Ectodermal cell (in vitro differentiated cells): ENCODE results near the gene DNA2.
"Not testable (repeated sequence)": the region's sequence is repeated elsewhere in the genome, so short reads cannot be mapped to it uniquely, and the experiment has no call there.

Experiments
- H3K27ac ChIP-seq: 2 replicates; pipeline ENCODE4 v1.7.0; 2013; ENCODE audit warnings: mild to moderate bottlenecking, low read depth, low read length; ENCODE audit not compliant: insufficient read depth, poor library complexity, severe bottlenecking
- H3K27me3 ChIP-seq: 2 replicates; pipeline ENCODE4 v1.7.0; 2013; ENCODE audit warnings: mild to moderate bottlenecking, low read length; ENCODE audit not compliant: insufficient read depth, control insufficient read depth, poor library complexity, severe bottlenecking
- H3K36me3 ChIP-seq: one replicate; pipeline ENCODE4 v1.7.0; 2013; ENCODE audit warnings: low read length; ENCODE audit not compliant: control insufficient read depth, insufficient read depth
- H3K4me1 ChIP-seq: one replicate; pipeline ENCODE4 v1.7.0; 2013; ENCODE audit warnings: low read length; ENCODE audit not compliant: control insufficient read depth, insufficient read depth
- H3K4me3 ChIP-seq: 2 replicates; pipeline ENCODE4 v1.7.0; 2013; ENCODE audit warnings: low read depth, low read length, control low read depth; ENCODE audit not compliant: insufficient read depth
- H3K9me3 ChIP-seq: 2 replicates; pipeline ENCODE4 v1.7.0; 2013; ENCODE audit warnings: mild to moderate bottlenecking, low read length, moderate library complexity; ENCODE audit not compliant: control insufficient read depth
- WGBS, 2 experiments: methylation state at CpG; one replicate each; pipeline ENCODE4 v1.1.7; 2013; ENCODE audit warnings: missing lambda C conversion rate in 2 of 2; 5-methylcytosine and 5-hydroxymethylcytosine counted together

DNA2 gene

DNA sequence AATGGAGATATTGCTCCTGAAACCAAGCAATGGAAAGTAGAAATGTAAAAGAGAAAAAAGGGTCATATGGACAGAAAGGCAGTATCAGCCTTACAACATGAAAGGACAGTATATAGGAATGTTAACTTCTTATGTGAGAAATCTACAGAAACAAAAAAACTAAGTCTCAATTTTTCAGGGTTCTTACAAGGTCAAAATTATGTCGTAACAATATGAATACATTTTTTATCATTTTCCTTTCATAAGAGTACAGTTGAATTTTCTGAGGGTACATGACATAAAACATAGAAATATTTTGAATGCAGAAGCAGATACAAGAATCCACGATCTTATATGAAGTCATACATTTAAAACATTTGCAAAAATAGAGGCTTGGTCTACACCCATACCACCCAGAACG is 10.7 kb downstream of the DNA2 start:
- 100% methylated on average over 2 of the region's 3 CpGs for WGBS, 2 experiments
- no peaks in the 10 kb centered on the region for H3K27me3 ChIP-seq
- H3K4me1 ChIP-seq = no peaks in the 10 kb centered on the region
- no peak overlapping the region for H3K27ac ChIP-seq
- H3K9me3 ChIP-seq = no peaks in the 10 kb centered on the region
- H3K4me3 ChIP-seq = no peak overlapping the region
- peaks cover 52% of the 10 kb centered on the region for H3K36me3 ChIP-seq

- H3K9me3 ChIP-seq, H3K4me1 ChIP-seq, H3K27me3 ChIP-seq, H3K27ac ChIP-seq, H3K4me3 ChIP-seq: not testable (repeated sequence)
- peaks cover 23% of the 10 kb centered on the region for H3K36me3 ChIP-seq
- 91 to 96% methylated on average over 7 of the region's 7 CpGs for WGBS, 2 experiments
Observed at GRCh38 chr10:68449698-68450097, 22.1 kb downstream of the DNA2 start.

DNA sequence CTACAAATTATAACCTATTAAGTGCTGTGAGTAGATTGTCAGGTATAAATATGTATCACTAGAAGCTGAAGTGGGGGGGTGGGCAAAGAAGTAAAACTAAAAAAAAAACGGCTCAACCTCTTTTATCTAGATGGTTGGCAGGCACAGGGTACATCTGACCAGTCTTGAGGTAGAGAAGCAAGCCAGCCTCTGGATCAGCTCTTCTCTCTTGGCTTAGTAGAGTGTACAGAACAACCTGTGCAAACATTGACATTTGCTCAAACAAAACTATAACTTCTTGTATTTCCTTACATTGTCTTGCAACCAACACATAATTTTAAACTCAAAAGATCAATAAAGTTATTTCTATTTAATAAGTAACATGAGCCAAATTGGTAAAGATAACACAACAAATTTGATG is 25.6 kb downstream of the DNA2 start:
- WGBS, 2 experiments = 93 to 98% methylated on average over 1 of the region's 1 CpG
- Histone ChIP-seq H3K27ac (no peak overlapping the region), H3K4me1 (no peaks in the 10 kb centered on the region), H3K27me3 (no peaks in the 10 kb centered on the region), H3K36me3 (peaks cover 30% of the 10 kb centered on the region), H3K4me3 (no peak overlapping the region), H3K9me3 (no peaks in the 10 kb centered on the region)

GRCh38 chr10:68442971-68443370 is 28.8 kb downstream of the DNA2 start:
- Histone ChIP-seq H3K27me3 (no peaks in the 10 kb centered on the region), H3K27ac (no peak overlapping the region), H3K4me3 (no peak overlapping the region), H3K36me3 (peaks cover 20% of the 10 kb centered on the region), H3K4me1 (no peaks in the 10 kb centered on the region), H3K9me3 (no peaks in the 10 kb centered on the region)
- 95% methylated on average over 2 of the region's 2 CpGs for WGBS, 2 experiments

GRCh38 chr10:68440898-68441297 is 30.9 kb downstream of the DNA2 start:
- peaks cover 28% of the 10 kb centered on the region for H3K36me3 ChIP-seq
- no peaks in the 10 kb centered on the region for H3K27me3 ChIP-seq
- no peaks in the 10 kb centered on the region for H3K9me3 ChIP-seq
- no peaks in the 10 kb centered on the region for H3K4me1 ChIP-seq
- H3K4me3 ChIP-seq = no peak overlapping the region
- no peak overlapping the region for H3K27ac ChIP-seq
- WGBS, 2 experiments = 83 to 98% methylated on average over 3 of the region's 3 CpGs

GRCh38 chr10:68435803-68436202 is 36.0 kb downstream of the DNA2 start:
- Histone ChIP-seq H3K36me3 (peaks cover 39% of the 10 kb centered on the region), H3K27ac (no peak overlapping the region), H3K9me3 (no peaks in the 10 kb centered on the region), H3K27me3 (no peaks in the 10 kb centered on the region), H3K4me1 (no peaks in the 10 kb centered on the region), H3K4me3 (no peak overlapping the region)

DNA sequence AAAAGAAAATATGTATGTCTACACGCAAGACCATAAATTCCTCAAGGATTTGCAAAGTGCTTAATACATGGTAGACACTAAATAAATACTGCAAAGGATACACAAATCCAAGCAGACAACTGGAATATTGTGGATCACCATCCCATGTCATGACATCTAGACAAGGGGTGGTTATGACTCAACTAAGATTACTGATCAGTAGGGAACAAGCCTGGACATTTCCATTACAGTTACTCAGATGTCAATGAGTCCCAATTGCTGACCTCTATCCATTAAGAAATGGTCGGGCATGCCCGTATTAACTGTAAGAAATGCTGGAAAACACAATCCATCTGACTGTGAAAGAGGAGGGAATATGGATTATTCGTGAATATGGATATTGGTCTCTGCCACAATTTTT is 37.1 kb downstream of the DNA2 start:
- H3K27me3 ChIP-seq = no peaks in the 10 kb centered on the region
- H3K9me3 ChIP-seq = no peaks in the 10 kb centered on the region
- no peak overlapping the region for H3K27ac ChIP-seq
- 95 to 96% methylated on average over 4 of the region's 4 CpGs for WGBS, 2 experiments
- H3K4me1 ChIP-seq = no peaks in the 10 kb centered on the region
- H3K4me3 ChIP-seq = no peak overlapping the region
- peaks cover 40% of the 10 kb centered on the region for H3K36me3 ChIP-seq

- 100% methylated on average over 5 of the region's 5 CpGs for WGBS, 2 experiments
- peaks cover 34% of the 10 kb centered on the region for H3K36me3 ChIP-seq
Observed at GRCh38 chr10:68428396-68429104, 43.2 kb downstream of the DNA2 start.

GRCh38 chr10:68424454-68425014 is 47.2 kb downstream of the DNA2 start:
- Histone ChIP-seq H3K4me3 (no peak overlapping the region), H3K4me1 (no peaks in the 10 kb centered on the region), H3K9me3 (no peaks in the 10 kb centered on the region), H3K27ac (no peak overlapping the region), H3K36me3 (peaks cover 43% of the 10 kb centered on the region), H3K27me3 (no peaks in the 10 kb centered on the region)
- 96 to 97% methylated on average over 20 of the region's 20 CpGs for WGBS, 2 experiments

More at GRCh38 chr10:68428396-68429104, 43.2 kb downstream of the DNA2 start:
- no peaks in the 10 kb centered on the region for H3K27me3 ChIP-seq
- no peak overlapping the region for H3K27ac ChIP-seq
- no peaks in the 10 kb centered on the region for H3K9me3 ChIP-seq
- H3K4me1 ChIP-seq = no peaks in the 10 kb centered on the region
- no peak overlapping the region for H3K4me3 ChIP-seq

- no peak overlapping the region for H3K27ac ChIP-seq
- H3K4me3 ChIP-seq = no peak overlapping the region
- 84 to 86% methylated on average over 5 of the region's 5 CpGs for WGBS, 2 experiments
- no peaks in the 10 kb centered on the region for H3K27me3 ChIP-seq
- no peaks in the 10 kb centered on the region for H3K4me1 ChIP-seq
- H3K9me3 ChIP-seq = no peaks in the 10 kb centered on the region
- peaks cover 49% of the 10 kb centered on the region for H3K36me3 ChIP-seq
Observed at GRCh38 chr10:68423522-68423921, 48.3 kb downstream of the DNA2 start.
